ENCODE measurements around the gene GNAZ.

GRCh38 chr22:23126165-23127054, 56.1 kb downstream of the GNAZ start:
- TF ChIP-seq POLR2AphosphoS5 (IDR thresholded peaks at IDR 0.05): no peak
- TF ChIP-seq CTCF (IDR thresholded peaks at IDR 0.05): no peak
- TF ChIP-seq EP300 (IDR thresholded peaks at IDR 0.05; ENCODE audit: low read depth): no peak

All from transverse colon (tissue), 4 donors.